Calu3 (cell line): ENCODE measurements around the gene DHRS7. TPM values are rescaled to one million over a fixed set of nuclear protein-coding genes. Genes with fewer than 3 reads are reported as not detected.

Experiments
- BruUV-seq: library from RNA; stranded (reverse); fragments of 400-500 nt; replicated peaks from 2 replicates; lab custom pipeline; 2021; lab: Mats Ljungman, UMichigan
- CTCF ChIA-PET: fragments of 300-600 bp; sonication (Branson Sonifier 250); formaldehyde crosslinking; loops from one replicate; lab custom pipeline; 2022; ENCODE audit warnings: antibody characterized with exemption; lab: Charles Lee
- DNase-seq: peaks from one replicate; pipeline ENCODE4 v3.0.0; 2022
- H3K27ac Mint-ChIP-seq: one replicate; pipeline ENCODE4 v1.8.0; 2022; ENCODE audit warnings: mixed read lengths; ENCODE audit not compliant: unreplicated experiment
- H3K27me3 Mint-ChIP-seq: one replicate; pipeline ENCODE4 v1.8.0; 2022; ENCODE audit warnings: mixed read lengths; ENCODE audit not compliant: unreplicated experiment
- H3K36me3 Mint-ChIP-seq: one replicate; pipeline ENCODE4 v1.8.0; 2022; ENCODE audit warnings: mild to moderate bottlenecking, moderate library complexity, mixed read lengths; ENCODE audit not compliant: insufficient read depth, unreplicated experiment
- H3K4me1 Mint-ChIP-seq: one replicate; pipeline ENCODE4 v1.8.0; 2022; ENCODE audit warnings: mild to moderate bottlenecking, low read depth, mixed read lengths; ENCODE audit not compliant: unreplicated experiment
- H3K4me3 Mint-ChIP-seq: one replicate; pipeline ENCODE4 v1.8.0; 2022; ENCODE audit warnings: mild to moderate bottlenecking, low read depth, moderate library complexity, mixed read lengths; ENCODE audit not compliant: unreplicated experiment
- H3K9me3 Mint-ChIP-seq: one replicate; pipeline ENCODE4 v1.8.0; 2022; ENCODE audit warnings: low read depth, mixed read lengths; ENCODE audit not compliant: unreplicated experiment
- intact Hi-C: fragments of 100-400 bp; cut with micrococcal nuclease; formaldehyde crosslinking; loops from one replicate; pipeline ENCODE4 v1.10.0; 2022; ENCODE audit not compliant: unreplicated experiment
- total RNA-seq: library from RNA; stranded (reverse); gene quantifications from 2 replicates; pipeline ENCODE4 v1.2.3, GENCODE V29; 2022
- TF ChIP-seq, protein P1 (sequence below): fragments of 200-600 bp; IDR thresholded peaks from one replicate; pipeline ENCODE4 v1.8.0; 2022; ENCODE audit warnings: antibody characterized with exemption; ENCODE audit not compliant: unreplicated experiment

DHRS7 gene
- total RNA-seq, 1 experiment from 2014 or later: 34.9 TPM

DNA sequence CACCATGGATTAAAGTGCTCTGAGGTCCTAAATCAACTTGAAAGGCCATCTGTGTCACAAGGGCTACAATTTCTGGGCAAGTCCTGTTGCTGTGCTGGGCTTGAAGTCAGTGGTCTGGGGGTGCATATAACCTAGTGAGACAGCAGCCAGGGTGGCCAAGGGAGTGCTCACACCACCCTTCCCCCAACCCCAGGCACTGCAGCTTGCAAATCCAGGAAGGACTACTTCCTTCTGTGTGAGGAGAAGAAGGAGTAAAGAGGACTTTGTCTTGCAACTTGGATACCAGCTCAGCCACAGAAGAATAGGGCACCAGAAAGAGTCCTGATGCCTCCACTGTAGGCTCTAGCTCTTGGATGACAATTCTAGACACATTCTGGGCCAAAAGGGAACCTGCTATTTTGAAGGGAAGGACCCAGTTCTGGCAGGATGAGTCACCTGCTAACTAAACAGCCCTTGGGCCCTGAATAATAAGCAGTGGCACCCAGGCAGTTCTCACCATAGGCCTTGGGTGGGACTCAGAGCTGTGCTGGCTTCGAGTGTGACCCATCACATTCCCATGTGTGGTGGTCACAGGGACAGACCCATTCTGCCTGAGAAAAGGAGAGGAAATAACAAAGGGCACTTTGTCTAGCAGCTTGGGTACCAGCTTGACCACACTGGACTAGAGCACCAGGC lies 32.6 kb upstream of the DHRS7 start:
- no TSS peak for BruUV-seq
- Mint-ChIP-seq H3K4me3 (no peak overlapping the region), H3K36me3 (no peaks in the 10 kb centered on the region), H3K9me3 (peaks cover 4% of the 10 kb centered on the region), H3K4me1 (peaks cover 9% of the 10 kb centered on the region), H3K27me3 (no peaks in the 10 kb centered on the region), H3K27ac (no peak overlapping the region)
- no peak for DNase-seq
- intact Hi-C loops: loop anchor here (5.0 kb wide), 1 partner anchor 135 kb away; no protein-coding TSS in a partner anchor
- TF ChIP-seq, protein P1, sequence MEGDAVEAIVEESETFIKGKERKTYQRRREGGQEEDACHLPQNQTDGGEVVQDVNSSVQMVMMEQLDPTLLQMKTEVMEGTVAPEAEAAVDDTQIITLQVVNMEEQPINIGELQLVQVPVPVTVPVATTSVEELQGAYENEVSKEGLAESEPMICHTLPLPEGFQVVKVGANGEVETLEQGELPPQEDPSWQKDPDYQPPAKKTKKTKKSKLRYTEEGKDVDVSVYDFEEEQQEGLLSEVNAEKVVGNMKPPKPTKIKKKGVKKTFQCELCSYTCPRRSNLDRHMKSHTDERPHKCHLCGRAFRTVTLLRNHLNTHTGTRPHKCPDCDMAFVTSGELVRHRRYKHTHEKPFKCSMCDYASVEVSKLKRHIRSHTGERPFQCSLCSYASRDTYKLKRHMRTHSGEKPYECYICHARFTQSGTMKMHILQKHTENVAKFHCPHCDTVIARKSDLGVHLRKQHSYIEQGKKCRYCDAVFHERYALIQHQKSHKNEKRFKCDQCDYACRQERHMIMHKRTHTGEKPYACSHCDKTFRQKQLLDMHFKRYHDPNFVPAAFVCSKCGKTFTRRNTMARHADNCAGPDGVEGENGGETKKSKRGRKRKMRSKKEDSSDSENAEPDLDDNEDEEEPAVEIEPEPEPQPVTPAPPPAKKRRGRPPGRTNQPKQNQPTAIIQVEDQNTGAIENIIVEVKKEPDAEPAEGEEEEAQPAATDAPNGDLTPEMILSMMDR: no peak
- CTCF ChIA-PET: no interaction called here

DNA sequence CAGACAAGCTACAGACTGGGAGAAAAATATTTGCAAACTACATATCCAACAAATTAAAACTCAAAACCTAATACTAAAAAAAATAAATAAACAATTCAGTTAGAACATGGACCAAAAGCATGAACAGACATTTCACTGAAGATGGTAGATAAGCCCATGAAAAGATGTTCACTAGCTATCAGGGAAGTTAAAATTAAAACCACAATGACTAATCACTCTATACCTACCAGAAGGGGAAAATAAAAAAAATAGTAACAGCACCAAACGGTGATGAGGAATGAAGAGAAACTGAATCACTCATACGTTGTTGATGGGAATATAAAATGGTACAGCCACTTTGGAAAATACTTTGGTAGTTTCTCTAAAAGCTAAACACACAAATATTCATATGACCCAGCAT lies 31.1 kb upstream of the DHRS7 start:
- peaks cover 9% of the 10 kb centered on the region for H3K4me1 Mint-ChIP-seq
- no peaks in the 10 kb centered on the region for H3K36me3 Mint-ChIP-seq
- peaks cover 4% of the 10 kb centered on the region for H3K9me3 Mint-ChIP-seq
- intact Hi-C loops: loop anchor here (5.0 kb wide), 1 partner anchor 136 kb away; no protein-coding TSS in a partner anchor
- H3K27ac Mint-ChIP-seq: no peak overlapping the region
- no peak for DNase-seq
- no TSS peak for BruUV-seq
- no peak overlapping the region for H3K4me3 Mint-ChIP-seq
- CTCF ChIA-PET: no interaction called here
- TF ChIP-seq, protein P1: no peak
- H3K27me3 Mint-ChIP-seq: no peaks in the 10 kb centered on the region

DNA sequence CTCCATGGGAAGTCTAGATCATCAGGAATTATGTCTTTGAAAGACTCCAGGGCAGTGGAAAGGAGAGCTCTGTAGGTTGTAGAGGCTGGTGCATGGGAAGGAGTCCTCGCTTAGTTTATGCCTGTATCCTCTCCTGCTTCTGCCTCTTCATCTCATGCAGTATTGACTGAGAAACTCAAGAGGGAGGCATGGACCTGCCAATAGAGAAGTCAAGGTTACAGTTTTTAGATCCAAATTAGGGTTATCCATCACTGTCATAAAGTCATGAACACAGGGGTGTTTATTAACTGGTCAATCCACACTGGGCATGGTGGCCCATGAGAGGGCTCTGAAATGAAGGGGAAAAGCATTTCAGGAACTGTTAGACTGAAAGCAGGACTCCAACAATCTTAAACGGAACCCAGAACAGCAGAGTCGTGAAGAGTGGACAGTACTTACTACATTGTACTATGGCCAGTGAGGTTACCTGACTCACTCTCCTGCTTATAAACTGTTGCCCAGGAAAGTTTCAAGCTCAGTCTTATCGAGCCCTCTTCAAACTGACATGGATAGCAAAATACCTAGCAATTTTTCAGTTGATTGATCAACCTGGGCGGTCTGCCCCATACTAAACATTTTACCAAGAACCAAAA lies 30.1 kb upstream of the DHRS7 start:
- Mint-ChIP-seq H3K36me3 (no peaks in the 10 kb centered on the region), H3K4me3 (no peak overlapping the region), H3K27ac (no peak overlapping the region), H3K27me3 (no peaks in the 10 kb centered on the region), H3K9me3 (peaks cover 4% of the 10 kb centered on the region), H3K4me1 (peaks cover 9% of the 10 kb centered on the region)
- DNase-seq: no peak
- TF ChIP-seq, protein P1: no peak
- intact Hi-C loops: loop anchor here (1.0 to 5.0 kb wide), 2 partner anchors 137 to 364 kb away; no protein-coding TSS in a partner anchor
- CTCF ChIA-PET: no interaction called here
- no TSS peak for BruUV-seq

DNA sequence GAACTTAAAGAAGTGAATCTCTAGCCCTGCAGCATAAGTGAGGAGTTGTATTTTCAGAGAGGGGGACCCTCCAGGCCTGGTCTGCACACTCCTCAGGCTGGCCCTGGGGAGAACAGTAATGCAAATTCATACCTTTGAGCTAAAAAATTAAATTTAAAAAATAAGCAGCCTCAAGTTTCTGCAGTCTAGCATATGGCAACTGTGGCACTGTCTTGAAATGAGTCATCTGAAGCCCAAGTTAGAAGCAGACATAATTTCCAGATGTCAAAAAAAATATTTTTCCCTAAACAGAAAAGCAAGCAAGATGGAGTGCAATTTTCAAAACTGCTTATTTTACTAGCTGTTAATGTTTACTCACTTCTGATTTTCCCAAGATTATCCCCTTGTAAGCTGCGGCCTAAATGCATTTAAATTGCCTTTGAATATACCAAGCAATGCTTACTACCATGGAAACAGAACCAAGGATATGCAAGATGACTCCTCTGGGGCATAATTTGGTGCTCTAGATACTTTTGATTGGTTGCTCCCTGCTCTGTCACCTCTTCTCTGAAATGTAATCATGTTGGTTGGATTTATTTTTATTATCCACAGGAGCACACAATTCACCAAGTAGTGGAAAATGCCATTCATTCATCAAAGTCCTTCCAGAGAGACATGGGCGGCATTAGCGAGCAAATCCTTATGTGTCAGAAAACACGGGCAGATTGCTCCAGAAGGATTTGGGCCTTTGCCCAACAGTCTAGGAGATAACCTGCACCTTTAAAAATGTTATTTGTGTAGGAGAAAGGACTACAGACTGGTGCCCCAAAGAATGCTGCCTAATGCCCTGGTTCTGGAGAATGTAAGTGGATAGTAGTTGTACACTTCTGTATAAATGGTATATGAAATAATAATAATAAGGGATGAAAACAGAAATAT lies 25.0 kb upstream of the DHRS7 start:
- CTCF ChIA-PET: no interaction called here
- DNase-seq: no peak
- no peaks in the 10 kb centered on the region for H3K36me3 Mint-ChIP-seq
- TF ChIP-seq, protein P1: no peak
- no peak overlapping the region for H3K4me3 Mint-ChIP-seq
- no peaks in the 10 kb centered on the region for H3K27me3 Mint-ChIP-seq
- no peaks in the 10 kb centered on the region for H3K9me3 Mint-ChIP-seq
- H3K27ac Mint-ChIP-seq: no peak overlapping the region
- no peaks in the 10 kb centered on the region for H3K4me1 Mint-ChIP-seq
- BruUV-seq: no TSS peak
- intact Hi-C loops: loop anchor here (10.0 kb wide), 1 partner anchor 685 kb away; no protein-coding TSS in a partner anchor
